Measurements from ENCODE around the gene TEDDM1.

The TEDDM1 gene

DNA sequence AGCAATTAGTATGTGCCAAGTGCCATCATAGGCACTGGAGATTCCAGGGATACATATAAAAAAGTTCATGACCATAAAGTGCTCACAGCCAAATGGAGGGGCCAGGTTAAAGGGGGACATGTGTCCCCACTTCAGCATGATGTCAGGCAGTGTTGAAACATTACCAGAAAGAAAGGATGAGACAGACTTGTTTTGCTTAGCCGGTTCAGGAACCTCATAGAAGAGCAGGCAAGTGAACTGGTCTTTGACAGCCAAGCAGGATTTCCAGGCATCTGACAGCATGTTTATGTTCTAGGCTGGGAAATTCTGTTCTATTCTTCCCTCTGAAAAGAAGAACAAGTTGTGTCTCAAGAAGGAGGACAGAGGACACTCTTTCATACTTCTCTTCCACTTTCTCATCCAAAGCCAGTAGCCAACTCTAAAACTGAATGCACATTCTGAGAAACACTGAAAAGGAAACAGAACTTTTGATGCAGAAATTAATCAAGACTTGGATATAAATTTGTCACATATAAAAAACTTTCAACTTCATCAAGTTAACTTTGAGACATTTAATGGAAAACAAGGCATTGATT lies 48.6 kb downstream of the TEDDM1 start:
- no peak overlapping the region for H3K27ac ChIP-seq
- TF ChIP-seq, protein P1, sequence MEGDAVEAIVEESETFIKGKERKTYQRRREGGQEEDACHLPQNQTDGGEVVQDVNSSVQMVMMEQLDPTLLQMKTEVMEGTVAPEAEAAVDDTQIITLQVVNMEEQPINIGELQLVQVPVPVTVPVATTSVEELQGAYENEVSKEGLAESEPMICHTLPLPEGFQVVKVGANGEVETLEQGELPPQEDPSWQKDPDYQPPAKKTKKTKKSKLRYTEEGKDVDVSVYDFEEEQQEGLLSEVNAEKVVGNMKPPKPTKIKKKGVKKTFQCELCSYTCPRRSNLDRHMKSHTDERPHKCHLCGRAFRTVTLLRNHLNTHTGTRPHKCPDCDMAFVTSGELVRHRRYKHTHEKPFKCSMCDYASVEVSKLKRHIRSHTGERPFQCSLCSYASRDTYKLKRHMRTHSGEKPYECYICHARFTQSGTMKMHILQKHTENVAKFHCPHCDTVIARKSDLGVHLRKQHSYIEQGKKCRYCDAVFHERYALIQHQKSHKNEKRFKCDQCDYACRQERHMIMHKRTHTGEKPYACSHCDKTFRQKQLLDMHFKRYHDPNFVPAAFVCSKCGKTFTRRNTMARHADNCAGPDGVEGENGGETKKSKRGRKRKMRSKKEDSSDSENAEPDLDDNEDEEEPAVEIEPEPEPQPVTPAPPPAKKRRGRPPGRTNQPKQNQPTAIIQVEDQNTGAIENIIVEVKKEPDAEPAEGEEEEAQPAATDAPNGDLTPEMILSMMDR (IDR thresholded peaks at IDR 0.05), result no peak
- no peak overlapping the region for H3K4me3 ChIP-seq
- H3K9me3 ChIP-seq, result no peaks in the 10 kb centered on the region
- H3K36me3 ChIP-seq, result no peaks in the 10 kb centered on the region
- H3K4me1 ChIP-seq, result peaks cover 0 to 23% (median 10%) of the 10 kb centered on the region in 4 donors
- H3K27me3 ChIP-seq, result no peaks in the 10 kb centered on the region
- intact Hi-C loops (cut with DNase I; ENCODE audit: low total_unique reads), result loop anchor here (5.0 kb wide), 1 partner anchor 155 kb away; no protein-coding TSS in a partner anchor
- DNase-seq, result no peak

DNA sequence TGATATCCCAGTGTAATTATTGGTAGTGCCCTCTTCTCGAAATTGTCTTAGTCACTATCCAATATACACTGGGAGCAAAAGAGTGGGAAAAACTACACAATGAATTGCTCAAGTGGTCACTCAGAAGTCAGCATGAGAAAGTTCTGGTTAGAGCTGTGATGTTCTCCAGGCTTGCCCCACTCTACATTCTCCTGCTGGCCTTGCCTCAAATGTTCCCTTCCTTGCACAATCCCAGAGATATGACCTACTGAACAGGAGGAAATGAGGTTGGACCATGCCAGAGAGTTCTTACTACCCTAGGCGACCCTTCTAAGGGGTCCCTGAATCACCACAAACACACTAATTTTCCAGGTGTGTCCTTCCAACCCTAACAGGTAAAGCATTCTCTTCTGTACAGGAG lies 49.6 kb downstream of the TEDDM1 start:
- intact Hi-C loops (cut with DNase I; ENCODE audit: low total_unique reads), result loop anchor here (5.0 kb wide), 1 partner anchor 154 kb away; no protein-coding TSS in a partner anchor
- peak in 1 of 2 donors; percentile 63 for DNase-seq

DNA sequence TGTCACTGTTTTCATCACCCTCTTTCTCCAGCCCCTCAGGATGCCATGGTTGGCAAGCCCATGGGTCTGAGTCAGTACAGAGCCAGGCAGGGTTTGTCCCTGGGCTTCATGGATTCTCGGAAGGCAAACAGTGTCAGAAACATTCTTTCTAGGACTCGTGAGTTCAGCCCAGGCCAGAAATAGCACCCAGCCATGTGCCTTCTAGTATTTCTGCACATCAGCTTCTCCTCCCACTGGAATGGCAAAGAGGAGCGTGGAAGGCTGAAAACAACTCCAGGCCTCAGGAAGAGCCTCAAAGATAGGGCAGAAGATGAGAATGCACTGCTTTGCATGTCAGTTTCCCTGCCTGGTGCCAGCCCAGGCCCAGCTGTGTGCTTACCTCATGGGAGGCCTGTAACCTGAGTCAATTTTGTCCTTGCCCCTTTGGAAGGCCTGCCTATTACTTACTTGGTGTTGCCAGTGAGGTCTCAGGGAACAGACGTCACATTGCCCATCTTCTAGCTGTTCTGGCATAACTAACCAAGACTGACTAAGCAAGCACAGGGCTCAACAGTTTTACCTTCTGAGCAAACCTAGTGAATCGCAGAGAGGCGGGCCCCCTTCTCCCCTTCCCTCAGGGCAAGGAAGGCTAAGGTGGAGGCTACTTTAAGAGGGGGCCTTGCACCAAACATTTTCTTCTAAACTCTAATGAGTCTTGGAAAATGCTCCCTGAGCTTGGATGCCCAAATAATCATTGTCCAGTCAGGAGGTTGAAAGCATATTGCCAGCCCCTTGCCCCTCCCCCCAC lies 51.3 kb downstream of the TEDDM1 start:
- TF ChIP-seq, protein P1 (IDR thresholded peaks at IDR 0.05), result peak; percentile 6 to 17
- peak overlapping the region; percentile 63 to 69 for H3K27ac ChIP-seq
- no peaks in the 10 kb centered on the region for H3K27me3 ChIP-seq
- peak; percentile 67 to 89 for DNase-seq
- intact Hi-C loops (cut with DNase I; ENCODE audit: low total_unique reads), result no loop called here
- peaks cover 0 to 23% (median 10%) of the 10 kb centered on the region in 4 donors for H3K4me1 ChIP-seq
- no peaks in the 10 kb centered on the region for H3K36me3 ChIP-seq
- H3K4me3 ChIP-seq, result no peak overlapping the region
- no peaks in the 10 kb centered on the region for H3K9me3 ChIP-seq

More for the DNA sequence above, 49.6 kb downstream of the TEDDM1 start:
- Histone ChIP-seq H3K27me3 (no peaks in the 10 kb centered on the region), H3K4me3 (no peak overlapping the region), H3K27ac (no peak overlapping the region), H3K36me3 (no peaks in the 10 kb centered on the region), H3K4me1 (peaks cover 0 to 23% (median 10%) of the 10 kb centered on the region in 4 donors), H3K9me3 (no peaks in the 10 kb centered on the region)
- TF ChIP-seq, protein P1 (IDR thresholded peaks at IDR 0.05), result no peak
